IMR-90 (cell line): Measurements from ENCODE around the gene CPAMD8.

Experiments
- BHLHE40 ChIP-seq: fragments of 150-350 bp; IDR thresholded peaks from 2 replicates; pipeline ENCODE4 v1.6.1; 2016; ENCODE audit warnings: mild to moderate bottlenecking, low read depth, low read length
- MAFK ChIP-seq: IDR thresholded peaks from 2 replicates; pipeline ENCODE4 v1.6.1; 2012; ENCODE audit warnings: low read depth, low read length, improper control_type of control experiment
- POLR2A ChIP-seq: IDR thresholded peaks from 2 replicates; pipeline ENCODE4 v1.6.1; 2012; ENCODE audit warnings: mild to moderate bottlenecking, low read depth, low read length
- RAD21 ChIP-seq: IDR thresholded peaks from 2 replicates; pipeline ENCODE4 v1.6.1; 2012; ENCODE audit warnings: low read length, improper control_type of control experiment
- RFX5 ChIP-seq: IDR thresholded peaks from 2 replicates; pipeline ENCODE4 v1.8.0; 2012; ENCODE audit warnings: low read depth, mild to moderate bottlenecking, low read length, moderate library complexity
- SMC3 ChIP-seq: fragments of 150-350 bp; IDR thresholded peaks from 2 replicates; pipeline ENCODE4 v1.6.1; 2016; ENCODE audit warnings: low read depth, mild to moderate bottlenecking, antibody characterized with exemption, low read length, moderate library complexity
- TF ChIP-seq, protein P1 (sequence below): fragments of 150-350 bp; IDR thresholded peaks from 2 replicates; pipeline ENCODE4 v1.6.1; 2017; ENCODE audit warnings: mild to moderate bottlenecking, antibody characterized with exemption, low read length, low read depth
- TF ChIP-seq, protein P2 (sequence below): conservative IDR thresholded peaks from 2 replicates; pipeline ENCODE4 v1.5.1; 2012; ENCODE audit warnings: mild to moderate bottlenecking, low read depth, low read length, improper control_type of control experiment
- TF ChIP-seq, protein P3 (sequence below): fragments of 150-350 bp; IDR thresholded peaks from 2 replicates; pipeline ENCODE4 v1.6.1; 2016; ENCODE audit warnings: low read depth, mild to moderate bottlenecking, low read length, moderate library complexity, borderline replicate concordance

DNA sequence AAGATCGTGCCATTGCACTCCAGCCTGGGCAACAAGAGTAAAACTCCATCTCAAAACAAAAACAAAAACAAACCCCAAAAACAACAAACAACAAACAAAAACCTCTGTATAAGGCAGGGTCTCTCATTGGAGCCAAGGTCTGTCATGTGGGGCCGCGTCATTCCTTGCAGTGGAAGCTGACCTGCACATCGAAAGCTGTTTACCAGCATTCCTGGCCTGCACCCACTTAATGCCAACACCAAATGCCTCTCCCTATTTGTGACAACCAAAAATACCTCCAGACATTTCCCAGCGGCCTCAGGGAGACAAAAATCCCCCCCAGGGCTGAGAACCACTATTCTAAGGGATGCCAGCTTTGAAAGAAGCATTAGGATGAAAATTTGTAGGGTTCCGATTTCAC, 1.2 kb downstream of the CPAMD8 start:
- no peak for TF ChIP-seq POLR2A
- TF ChIP-seq, protein P1, sequence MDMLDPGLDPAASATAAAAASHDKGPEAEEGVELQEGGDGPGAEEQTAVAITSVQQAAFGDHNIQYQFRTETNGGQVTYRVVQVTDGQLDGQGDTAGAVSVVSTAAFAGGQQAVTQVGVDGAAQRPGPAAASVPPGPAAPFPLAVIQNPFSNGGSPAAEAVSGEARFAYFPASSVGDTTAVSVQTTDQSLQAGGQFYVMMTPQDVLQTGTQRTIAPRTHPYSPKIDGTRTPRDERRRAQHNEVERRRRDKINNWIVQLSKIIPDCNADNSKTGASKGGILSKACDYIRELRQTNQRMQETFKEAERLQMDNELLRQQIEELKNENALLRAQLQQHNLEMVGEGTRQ = no peak
- TF ChIP-seq, protein P2, sequence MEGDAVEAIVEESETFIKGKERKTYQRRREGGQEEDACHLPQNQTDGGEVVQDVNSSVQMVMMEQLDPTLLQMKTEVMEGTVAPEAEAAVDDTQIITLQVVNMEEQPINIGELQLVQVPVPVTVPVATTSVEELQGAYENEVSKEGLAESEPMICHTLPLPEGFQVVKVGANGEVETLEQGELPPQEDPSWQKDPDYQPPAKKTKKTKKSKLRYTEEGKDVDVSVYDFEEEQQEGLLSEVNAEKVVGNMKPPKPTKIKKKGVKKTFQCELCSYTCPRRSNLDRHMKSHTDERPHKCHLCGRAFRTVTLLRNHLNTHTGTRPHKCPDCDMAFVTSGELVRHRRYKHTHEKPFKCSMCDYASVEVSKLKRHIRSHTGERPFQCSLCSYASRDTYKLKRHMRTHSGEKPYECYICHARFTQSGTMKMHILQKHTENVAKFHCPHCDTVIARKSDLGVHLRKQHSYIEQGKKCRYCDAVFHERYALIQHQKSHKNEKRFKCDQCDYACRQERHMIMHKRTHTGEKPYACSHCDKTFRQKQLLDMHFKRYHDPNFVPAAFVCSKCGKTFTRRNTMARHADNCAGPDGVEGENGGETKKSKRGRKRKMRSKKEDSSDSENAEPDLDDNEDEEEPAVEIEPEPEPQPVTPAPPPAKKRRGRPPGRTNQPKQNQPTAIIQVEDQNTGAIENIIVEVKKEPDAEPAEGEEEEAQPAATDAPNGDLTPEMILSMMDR = no peak
- no peak for TF ChIP-seq RAD21
- TF ChIP-seq SMC3 = no peak
- no peak for TF ChIP-seq RFX5
- no peak for TF ChIP-seq MAFK
- TF ChIP-seq BHLHE40 = no peak
- TF ChIP-seq, protein P3, sequence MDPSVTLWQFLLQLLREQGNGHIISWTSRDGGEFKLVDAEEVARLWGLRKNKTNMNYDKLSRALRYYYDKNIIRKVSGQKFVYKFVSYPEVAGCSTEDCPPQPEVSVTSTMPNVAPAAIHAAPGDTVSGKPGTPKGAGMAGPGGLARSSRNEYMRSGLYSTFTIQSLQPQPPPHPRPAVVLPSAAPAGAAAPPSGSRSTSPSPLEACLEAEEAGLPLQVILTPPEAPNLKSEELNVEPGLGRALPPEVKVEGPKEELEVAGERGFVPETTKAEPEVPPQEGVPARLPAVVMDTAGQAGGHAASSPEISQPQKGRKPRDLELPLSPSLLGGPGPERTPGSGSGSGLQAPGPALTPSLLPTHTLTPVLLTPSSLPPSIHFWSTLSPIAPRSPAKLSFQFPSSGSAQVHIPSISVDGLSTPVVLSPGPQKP = no peak
